ENCODE data around the gene PPID.
"Not testable (repeated sequence)": the region's sequence is repeated elsewhere in the genome, so short reads cannot be mapped to it uniquely, and the experiment has no call there.

The PPID gene

GRCh38 chr4:158664806-158665205 is 58.4 kb downstream of the PPID start:
- DNase-seq = no peak

DNA sequence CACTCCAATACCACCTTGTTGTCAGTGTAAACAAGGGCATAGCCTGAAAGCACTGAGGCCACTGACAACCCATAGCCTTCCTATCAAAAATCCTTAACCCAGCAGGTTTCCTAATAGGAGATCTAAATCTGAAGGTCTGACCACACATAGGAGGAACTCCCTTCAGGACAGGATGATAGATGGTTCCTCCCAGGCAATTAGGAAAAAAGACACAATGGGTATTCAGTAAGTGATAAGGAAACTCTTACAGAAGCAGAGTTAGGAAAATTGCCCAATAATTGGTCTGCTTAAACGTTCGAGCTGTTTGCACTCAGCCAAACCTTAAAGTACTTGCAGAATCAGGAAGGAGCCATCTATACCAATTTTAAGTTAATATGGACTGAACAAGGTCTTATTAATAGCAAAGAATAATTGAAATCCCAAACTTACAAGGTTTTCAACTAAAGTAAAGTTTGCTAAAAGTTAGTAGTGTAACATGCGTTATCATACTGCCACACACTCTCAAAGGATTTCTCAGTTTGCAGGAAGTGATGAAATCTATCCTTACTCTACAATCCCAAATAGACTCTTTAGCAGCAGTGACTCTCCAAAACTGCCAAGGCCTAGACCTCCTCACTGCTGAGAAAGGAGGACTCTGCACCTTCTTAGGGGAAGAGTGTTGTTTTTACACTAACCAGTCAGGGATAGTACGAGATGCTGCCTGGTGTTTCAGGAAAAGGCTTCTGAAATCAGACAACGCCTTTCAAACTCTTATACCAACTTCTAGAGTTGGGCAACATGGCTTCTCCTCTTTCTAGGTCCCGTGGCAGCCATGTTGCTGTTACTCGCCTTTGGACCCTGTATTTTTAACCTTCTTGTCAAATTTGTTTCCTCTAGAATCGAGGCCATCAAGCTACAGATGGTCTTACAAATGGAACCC is 59.2 kb downstream of the PPID start:
- DNase-seq = not testable (repeated sequence)

DNA sequence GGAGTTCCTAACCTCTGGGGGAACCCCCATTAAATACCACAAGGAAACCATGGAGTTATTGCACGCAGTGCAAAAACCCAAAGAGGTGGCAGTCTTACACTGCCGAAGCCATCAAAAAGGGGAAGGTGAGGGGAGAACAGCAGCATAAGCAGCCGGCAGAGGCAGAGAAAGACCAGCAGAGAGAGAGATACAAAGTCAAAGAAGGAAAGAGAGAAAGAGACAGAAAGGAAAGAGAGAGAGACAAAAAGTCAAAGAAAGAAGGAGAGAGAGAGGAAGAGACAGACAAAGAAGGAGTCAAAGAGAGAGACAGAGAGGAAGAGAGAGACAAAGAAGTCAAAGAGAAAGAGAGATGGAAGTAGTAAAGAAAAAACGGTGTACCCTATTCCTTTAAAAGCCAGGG is 59.9 kb downstream of the PPID start:
- DNase-seq = not testable (repeated sequence)
